Transverse colon (tissue), 4 donors: ENCODE results near the gene MYADML2.

Source experiments
- POLR2A ChIP-seq: fragments of 450-650 bp; IDR thresholded peaks from one replicate; pipeline ENCODE4 v1.6.1; 2016; ENCODE audit warnings: antibody characterized with exemption, mild to moderate bottlenecking, moderate library complexity
- POLR2AphosphoS5 ChIP-seq, 3 donors: sonication (generic); formaldehyde crosslinking; IDR thresholded peaks; one replicate each; pipeline ENCODE4 v1.6.1; 2016; ENCODE audit warnings: antibody characterized with exemption in 3 of 3
- TF ChIP-seq, protein P1 (sequence below), 5 experiments: fragments of 200-600 bp in 3 of 5; fragments of 450-650 bp in 2 of 5; sonication (generic) in 3 of 5; IDR thresholded peaks; 1 replicate in 2 of 5; 2 replicates in 3 of 5; pipeline ENCODE4 v1.5.1; 2016 to 2017; ENCODE audit warnings: antibody characterized with exemption in 5 of 5, inconsistent platforms in 3 of 5, mild to moderate bottlenecking in 2 of 5, moderate library complexity in 1 of 5

DNA sequence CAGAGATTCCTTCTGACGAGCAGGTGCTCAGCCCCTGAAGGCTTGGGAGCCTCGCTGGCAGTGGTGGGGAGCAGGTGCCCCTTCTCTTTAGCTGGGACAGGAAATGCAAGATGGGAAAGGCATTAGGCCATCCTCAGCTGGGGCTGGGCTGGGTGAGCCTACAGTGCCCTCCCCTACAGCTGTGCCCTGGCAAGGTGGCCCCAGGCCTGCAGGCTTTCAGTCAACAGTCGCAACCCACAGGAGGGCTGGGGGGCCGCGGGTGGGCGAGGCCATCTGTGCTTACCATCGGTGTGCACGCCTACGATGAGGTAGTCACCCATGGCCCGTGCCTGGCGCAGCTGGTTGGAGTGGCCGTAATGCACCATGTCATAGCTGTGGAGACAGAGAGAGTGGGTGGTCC, 37.8 kb downstream of the MYADML2 start:
- TF ChIP-seq, protein P1, sequence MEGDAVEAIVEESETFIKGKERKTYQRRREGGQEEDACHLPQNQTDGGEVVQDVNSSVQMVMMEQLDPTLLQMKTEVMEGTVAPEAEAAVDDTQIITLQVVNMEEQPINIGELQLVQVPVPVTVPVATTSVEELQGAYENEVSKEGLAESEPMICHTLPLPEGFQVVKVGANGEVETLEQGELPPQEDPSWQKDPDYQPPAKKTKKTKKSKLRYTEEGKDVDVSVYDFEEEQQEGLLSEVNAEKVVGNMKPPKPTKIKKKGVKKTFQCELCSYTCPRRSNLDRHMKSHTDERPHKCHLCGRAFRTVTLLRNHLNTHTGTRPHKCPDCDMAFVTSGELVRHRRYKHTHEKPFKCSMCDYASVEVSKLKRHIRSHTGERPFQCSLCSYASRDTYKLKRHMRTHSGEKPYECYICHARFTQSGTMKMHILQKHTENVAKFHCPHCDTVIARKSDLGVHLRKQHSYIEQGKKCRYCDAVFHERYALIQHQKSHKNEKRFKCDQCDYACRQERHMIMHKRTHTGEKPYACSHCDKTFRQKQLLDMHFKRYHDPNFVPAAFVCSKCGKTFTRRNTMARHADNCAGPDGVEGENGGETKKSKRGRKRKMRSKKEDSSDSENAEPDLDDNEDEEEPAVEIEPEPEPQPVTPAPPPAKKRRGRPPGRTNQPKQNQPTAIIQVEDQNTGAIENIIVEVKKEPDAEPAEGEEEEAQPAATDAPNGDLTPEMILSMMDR (IDR thresholded peaks at IDR 0.05): no peak
- TF ChIP-seq POLR2A (no peak), POLR2AphosphoS5 (IDR thresholded peaks at IDR 0.05) (no peak)
